Measurements from ENCODE around the gene ZNF106.

ZNF106 gene

DNA sequence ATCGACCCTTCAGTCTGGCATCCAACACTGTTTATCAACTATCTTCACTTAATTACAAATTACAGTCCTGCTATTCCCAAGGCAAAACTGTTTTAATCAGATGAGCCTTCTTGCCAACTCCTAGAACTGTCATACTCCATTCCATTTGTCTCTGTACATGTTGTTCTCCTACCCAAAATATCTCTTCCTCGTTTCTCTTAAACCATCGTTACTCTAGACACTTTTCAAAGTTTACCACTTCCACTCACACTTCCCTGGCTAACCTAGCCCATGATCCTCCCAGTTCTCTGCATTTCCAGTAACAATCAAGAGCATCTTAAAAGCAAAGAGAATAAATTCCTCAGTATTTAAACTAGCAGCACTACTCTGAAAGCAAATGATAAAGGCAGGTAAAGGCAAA, 19.9 kb downstream of the ZNF106 start:
- DNase-seq: no peak

DNA sequence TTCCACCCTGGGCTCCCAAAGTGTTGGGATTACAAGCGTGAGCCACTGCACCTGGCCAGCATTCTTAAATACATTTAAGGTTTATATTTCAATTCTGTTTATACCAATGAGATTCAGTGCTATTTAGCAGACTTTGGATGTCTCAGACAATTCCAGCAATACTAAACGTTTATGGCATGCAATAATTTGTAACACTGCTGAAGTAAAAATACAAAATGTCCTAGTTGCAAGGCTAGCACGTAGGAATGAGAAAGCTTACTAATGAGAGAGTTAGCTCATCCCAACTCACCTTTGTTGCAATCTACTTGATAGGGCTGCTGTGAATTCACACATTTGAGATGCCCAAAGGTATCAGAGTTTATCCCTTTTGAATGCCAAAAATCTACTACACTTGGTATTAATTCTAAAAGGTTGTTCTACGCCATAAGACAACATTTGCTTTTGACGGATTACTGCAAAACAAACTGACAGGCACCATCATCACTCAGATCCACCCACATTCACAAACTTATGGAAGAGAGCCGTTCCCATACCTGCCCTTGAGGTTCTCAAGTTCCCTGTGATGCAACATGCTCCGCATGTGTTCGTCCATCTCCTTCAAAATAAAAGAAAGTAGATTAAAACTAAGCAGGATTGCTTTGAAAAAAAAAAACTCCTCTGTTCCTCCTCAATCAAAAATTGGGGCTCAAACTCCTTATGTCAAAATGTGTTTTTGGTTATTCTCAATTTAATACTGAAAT, 25.3 kb downstream of the ZNF106 start:
- DNase-seq: no peak

DNA sequence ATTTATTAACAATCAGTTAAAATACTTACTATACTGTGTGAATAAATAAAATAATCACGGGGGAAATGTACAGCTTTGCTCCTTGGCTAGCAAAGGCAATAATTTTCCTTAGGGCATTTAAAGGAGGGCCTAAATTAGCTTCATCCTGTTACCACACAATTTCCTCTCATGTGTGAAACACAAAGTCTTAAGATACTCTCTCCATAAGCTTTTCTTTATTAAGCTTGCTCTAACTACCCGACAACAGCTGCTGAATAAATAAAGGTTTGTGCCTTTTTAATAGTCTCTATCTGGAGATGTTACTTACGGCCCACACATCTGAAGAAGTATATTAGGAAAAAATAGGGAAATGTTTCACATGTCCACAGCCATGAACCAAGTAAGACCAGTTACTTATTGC, 29.7 kb downstream of the ZNF106 start:
- no peak for DNase-seq

DNA sequence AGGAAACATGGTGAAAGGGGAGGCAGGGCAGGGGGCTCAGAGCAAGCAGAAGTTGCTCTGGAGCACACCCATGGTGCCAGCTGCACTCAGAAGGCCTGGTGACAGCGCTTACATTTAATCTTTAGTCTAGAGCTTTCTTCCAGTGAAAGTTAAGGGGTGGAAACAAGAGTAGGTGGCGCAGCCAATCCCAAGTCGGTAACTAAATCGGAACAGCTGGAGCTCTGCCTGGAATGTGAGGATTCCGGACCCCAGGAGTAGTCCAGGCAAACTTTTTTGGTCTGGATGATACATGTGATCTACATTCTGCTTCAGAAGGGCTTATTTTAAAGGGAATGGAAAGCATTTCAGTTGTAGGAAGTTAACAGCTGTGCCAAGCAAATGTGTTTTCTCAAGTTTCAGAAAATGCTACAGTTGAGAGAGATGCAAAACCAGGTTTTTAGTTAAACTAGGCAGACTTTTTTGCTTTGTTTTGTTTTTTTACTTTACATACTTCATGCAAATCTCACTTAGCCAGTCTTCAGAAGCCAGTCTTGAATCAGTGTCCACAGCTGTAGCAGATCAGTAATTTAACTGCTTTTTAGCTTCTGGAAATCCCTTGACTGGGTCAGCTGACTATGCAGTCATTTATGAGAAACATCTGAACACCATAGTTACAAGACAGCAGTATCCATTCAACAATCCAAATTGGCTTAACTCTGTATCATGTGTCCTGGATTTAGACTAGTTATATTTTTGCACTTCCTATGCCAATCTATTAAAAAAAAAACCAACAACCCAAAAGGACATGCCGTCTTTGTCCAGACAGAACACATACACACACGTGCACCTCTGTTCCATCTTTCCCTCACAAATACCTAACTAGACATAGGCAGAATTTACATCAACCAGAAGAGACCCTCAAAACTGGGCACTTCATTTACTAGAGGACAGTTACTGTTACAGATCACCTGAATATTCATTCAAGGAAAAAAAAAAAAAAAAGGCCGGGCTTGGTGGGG, 33.2 kb downstream of the ZNF106 start:
- no peak for DNase-seq

DNA sequence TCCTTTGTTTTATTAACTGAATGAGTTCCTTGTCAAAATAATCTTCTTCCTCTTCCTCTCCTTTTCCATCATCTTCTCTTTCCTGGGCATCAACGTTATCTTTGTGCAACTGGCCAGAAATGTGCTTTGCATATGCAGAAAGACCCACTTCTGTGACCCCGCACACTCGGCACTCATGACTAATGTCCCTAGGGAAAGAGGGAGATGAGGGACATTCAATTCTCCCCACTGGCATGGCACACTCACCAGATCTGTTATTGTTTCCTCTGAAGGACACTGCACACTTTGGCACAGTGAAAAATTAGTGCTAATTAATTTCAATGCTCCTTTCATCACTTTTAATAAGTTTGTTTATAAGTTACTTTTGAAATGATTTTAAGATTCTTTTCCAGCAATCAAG, 34.0 kb downstream of the ZNF106 start:
- DNase-seq: no peak

DNA sequence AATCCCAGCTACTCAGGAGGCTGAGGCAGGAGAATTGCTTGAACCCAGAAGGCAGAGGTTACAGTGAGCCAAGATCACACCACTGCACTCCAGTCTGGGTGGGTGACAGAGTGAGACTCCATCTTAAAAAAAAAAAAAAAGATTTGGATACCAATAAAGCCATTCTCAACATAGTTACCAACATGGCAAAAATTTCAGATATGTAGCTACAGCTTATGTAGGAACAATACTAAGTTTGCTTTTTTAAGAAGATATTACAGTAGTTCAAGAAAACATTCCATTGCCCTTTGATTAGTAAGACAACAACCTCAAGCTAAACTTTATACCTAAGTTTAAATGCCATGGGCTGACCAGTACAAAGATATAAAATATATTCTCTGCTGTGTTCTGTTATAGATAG, 34.4 kb downstream of the ZNF106 start:
- DNase-seq: no peak

DNA sequence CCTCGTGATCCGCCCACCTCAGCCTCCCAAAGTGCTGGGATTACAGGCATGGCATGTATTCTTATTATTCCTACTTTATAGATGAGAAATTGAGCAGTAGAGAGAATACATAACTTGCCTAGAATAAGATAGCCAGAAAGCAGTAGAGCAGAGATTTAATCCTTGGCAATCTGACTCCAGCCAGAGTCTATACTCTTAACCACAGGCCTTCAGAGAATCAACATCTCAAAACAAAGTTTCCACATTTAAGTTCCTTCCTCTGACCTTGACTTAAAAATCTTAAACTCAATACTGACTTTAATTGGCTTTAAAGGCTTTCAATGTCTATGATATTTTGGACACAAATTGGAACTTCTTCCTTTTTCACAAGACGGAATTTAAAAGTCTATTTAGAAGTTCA, 37.1 kb downstream of the ZNF106 start:
- no peak for DNase-seq

DNA sequence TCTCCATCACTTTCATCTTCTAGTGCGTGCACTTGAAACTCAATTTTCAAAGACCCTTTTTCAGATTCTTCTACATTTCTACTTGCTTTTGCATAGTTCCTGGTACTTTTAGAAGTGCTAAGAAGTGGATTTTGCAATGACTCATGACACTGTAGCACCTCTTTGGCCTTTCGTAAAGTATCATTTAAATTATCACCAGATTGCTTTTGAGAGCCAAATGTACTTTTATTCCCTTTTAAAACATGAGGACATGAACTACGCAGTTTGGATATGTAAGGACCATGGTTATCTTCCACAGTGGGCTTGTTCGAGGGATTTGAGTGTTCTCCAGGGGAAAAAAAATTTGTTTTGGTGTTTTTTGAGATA, 40.5 kb downstream of the ZNF106 start:
- DNase-seq: no peak

DNA sequence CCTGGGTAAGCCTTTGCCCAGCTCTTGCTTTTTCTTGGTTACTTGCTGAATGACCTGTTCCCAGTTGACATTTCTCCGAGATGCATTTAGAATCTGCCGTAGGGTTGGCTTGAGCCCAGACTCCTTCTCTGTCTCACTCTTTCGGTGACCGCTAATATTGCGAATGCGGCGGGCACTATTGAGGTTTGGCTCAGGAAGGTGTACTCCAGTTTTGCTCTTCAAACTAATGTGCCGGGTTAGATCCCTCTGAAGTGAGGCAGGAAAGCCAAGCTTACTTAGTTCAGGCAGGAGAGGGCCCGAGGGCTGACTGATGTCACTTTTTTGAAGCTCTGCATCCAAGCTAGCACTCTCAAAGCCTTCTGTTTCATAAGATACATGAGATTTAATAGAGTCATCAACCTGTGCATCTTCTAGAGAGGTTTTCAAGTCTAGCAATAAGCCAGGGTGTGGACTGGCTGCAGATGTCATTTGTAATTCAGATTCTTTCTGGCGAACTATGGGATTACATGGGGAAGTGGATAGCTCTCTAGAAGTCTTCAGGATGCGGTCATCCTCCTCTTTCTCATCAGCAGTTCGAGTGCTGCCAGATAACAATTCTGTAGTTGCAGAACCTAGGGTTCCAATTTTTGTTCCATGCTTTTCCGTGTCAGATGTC, 41.0 kb downstream of the ZNF106 start:
- no peak for DNase-seq

DNA sequence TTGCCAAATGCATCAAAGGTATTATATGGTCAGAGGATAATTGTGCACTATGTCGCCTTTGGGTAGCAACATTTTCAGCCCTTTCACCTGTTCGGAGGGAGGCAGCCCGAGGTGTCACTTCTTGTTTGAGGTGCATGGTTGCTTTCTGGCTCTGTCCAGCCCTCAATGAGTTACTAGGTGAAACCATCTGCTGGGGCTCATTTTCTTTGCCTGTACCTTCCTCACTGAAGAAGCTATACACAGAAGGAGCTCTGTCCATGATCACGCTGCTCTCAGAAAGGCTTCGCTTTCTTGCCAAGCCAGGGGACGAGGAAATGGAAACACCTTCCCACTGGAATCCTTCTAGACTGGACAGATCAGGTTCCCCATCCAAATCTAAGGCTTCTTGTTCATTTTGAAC, 42.7 kb downstream of the ZNF106 start:
- no peak for DNase-seq

DNA sequence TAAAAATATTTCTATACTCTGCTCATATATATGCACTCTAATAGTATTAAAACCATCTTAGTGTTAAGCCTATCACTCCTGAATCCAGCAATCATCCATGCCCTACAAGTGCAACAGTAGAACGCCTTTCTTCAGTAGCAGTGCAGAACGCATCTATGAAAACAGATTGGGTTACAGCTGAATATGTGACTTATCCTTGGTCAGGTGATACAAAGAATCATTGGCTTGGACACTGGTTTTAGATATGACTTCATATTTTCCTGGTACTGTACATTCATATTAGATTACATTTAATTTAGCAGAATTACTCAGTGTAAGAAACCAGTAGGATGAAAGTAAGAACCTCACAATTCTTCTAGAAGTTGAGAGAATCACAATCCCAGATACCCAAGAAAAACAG, 43.3 kb downstream of the ZNF106 start:
- DNase-seq: no peak

DNA sequence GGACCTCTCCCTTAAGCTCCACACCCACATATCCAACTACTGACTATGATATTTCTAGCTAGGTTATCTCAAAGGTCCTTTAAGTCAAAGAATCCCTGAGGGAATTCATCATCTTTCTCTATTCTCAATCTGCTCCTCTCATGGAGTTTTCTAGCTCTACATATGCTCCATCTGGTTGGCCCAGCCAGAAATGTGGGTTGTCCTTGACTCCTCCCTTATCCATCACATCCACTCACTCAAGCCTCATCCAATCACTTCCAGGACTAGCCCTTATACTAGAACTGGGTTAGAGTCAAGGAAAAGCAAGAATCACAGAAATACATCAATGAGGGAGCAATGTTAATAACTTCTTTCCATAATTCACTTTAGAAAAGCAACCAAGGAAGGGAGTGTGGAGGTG, 45.4 kb downstream of the ZNF106 start:
- DNase-seq: no peak

DNA sequence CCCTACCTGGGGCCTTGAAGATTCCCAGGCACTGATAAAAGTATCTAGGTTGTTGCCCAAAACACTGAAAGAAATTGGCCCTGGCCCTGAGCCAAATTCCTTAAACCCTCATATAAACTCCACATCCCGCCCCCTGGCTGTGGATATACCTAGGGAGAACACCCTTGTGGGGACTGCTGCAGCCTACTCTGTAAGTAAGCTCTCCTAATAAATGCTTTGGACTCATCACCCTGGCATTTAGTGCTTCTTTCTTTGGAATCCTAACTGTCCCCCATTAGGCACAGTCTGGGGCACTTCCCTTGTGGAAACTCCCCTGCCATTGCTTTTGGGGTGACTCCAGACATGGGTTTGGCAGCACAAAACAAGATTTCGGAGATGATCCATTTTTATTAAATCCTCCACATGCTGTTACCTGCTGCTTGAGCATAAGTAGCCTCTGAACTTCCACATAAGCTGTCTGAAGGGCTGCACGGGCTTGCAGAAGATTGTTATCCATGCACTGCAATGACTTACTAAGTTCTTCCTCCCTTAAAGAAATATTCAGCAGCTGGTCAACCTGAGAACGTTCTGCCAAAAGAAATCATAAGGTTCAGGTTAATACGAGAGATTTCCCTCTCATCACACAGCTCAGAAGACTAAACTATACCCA, 46.4 kb downstream of the ZNF106 start:
- DNase-seq: no peak

DNA sequence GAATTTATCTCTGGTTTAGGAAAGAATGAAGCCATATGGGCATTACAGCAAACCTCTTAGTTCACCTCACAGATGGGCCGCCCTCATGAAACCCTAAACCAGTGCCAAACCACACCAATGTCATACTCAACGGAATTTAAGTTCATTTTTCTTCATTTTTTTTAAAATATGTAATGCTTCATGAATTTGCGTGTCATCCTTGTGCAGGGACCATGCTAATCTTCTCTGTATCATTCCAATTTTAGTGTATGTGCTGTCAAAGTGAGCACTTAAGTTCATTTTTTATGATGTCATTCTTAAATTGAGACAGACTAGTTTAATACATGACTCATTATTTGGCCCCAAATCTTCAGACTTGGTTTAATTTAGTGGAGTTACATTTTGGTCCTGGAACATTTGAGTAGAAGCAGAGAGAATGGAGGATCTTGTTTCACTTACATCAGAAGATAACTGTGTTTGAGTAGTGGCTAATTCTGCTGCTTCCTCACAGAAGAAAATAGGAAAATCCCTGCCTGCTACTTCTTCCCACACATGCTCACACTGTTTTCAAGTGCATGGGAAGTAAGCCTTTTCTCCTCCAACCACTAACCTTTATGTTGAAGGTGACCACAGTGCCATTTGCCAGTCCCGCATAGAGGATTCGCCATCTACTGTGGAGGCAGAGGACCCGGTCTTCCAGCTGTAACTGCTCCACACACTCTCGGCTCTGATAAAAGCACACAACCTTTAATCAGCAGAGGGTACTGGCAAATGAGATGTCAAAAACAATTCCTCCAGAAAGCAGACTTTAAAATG, 63.3 kb downstream of the ZNF106 start:
- no peak for DNase-seq

DNA sequence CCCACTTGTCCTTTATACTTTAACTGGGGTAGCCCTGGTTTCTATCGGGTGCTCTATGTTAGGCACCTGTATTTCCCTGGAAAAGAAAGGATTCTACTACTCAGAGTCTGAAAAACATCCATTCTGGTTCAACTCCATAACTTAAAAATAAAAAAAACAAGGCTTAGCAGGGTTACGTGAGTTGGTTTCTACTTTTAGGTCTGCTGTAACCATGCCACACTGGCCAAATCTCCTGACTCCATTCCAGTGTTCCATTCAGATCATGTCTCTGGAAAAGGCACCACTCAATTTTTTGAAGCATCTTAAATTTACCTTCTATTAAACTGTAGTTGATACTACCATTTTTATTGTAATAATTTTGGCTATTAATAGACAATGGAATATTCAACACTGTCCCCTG, 69.6 kb downstream of the ZNF106 start:
- no peak for DNase-seq

DNA sequence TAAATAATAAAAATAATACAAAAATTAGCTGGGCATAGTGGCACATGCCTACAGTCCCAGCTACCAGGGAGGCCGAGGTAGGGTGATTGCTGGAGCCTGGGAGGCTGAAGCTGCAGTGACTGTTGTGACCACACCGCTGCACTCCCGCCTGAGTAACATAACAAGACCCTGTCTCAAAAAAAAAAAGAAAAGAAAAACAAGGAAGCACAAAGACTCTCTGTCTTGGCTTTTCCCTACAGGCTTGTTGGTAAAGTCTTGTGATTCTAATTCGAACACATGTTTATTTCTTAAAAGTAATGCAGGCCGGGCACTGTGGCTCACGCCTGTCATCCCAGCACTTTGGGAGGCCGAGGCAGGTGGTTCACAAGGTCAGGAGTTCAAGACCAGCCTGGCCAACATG, 71.6 kb downstream of the ZNF106 start:
- no peak for DNase-seq

DNA sequence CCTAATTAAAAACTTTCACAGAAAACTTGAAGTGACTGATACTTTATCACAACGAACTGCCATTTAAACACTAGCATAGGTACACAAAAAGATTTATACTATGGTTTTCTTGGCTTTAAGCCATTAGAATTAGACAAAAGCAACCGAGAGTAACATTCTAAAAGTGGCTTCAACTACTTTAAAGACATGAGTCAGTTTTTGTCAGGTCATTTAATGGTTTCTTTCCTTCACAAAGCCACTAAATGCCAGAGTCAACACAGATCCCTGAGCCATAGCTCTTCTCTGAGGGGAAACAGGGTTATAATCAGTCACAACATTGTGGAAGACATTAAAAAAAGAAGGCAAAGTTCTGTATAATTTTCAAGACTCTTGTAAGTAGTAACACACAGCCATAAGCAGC, 77.0 kb downstream of the ZNF106 start:
- no peak for DNase-seq

DNA sequence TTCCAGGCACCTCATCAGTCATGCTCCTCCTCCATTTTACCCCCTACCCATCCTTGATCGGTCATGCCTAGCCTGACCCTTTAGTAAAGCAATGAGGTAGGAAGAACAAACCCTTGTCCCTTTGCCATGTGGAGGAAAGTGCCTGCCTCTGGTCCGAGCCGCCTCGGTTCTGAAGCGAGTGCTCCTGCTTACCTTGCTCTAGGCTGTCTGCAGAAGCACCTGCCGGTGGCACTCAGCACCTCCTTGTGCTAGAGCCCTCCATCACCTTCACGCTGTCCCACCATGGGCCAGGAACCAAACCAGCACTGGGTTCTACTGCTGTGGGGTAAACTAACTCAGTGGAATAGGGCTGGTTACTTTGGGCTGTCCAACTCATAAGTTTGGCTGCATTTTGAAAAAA, 79.1 kb downstream of the ZNF106 start:
- DNase-seq: no peak

DNA sequence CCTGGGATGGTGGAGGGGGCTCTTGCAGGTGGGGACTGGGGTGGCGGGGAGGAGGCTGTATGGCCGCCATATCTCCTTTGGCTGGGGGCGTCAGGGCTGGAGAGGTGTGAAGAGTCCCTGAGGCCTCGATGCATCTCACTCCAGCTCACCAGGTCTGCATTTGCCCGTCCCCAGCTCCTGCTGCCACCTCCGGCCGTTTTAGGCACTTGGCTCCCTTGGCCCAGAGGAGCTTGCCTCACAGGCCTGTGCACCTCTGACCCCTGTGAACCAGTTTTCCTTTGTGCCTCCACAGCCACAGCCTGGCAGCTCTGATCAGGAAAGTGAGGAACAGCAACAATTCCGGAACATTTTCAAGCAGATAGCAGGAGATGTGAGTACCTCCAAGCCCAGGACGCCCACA, 81.9 kb downstream of the ZNF106 start:
- no peak for DNase-seq

DNA sequence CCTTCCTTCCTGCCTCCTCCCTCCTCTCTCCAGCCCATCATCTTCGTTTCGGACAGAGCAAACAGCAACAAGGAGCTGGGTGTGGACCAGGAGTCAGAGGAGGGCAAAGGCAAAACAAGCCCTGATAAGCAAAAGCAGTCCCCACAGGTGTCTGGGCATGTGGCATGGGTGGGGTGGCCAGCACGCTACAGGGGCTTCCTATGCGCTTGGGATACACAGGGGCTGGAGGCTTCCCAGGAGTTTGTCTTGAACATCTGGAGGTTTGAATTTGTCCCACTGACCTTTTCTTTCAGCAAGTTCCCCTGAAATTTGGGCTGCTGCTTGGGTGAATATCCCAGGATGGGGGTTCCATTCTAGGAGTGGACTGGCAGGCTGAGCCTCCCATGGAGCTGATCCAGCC, 82.8 kb downstream of the ZNF106 start:
- DNase-seq: no peak

DNA sequence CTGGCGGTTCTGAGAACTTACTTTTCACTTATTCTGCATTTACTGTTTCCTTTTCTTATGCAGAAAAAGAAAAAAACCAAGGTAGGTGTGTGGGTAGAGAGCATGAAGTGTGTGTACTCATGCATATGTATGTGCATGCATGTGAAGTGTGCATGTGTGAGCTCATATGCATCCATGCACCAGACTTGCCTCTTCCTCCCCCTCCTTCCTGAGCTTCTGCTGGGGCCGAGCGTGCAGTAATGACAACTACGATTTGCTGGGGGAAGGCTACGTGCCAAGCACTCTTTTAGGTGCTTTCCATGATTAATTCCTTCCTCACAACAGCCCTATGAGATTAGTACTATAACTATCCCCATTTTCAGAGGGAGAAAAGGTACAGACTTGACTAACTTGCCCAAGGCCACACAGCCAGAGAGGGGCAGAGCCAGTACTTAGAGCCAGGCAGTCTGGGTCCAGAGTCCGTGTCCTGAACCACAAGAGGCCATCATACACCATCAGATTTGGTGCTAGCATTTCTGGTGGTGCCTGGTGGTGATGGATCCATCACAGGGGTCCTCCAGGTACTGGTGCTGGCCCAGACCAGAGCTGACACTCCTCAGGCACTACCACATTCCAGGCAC, 85.0 kb downstream of the ZNF106 start:
- no peak for DNase-seq
